Cerebellar cortex (tissue), 1 donor: ENCODE data around the gene CYFIP1.

ENCODE experiments used
- DNase-seq: peaks from one replicate; pipeline ENCODE4 v3.0.0-alpha.2; 2015; ENCODE audit warnings: low spot score

The CYFIP1 gene

DNA sequence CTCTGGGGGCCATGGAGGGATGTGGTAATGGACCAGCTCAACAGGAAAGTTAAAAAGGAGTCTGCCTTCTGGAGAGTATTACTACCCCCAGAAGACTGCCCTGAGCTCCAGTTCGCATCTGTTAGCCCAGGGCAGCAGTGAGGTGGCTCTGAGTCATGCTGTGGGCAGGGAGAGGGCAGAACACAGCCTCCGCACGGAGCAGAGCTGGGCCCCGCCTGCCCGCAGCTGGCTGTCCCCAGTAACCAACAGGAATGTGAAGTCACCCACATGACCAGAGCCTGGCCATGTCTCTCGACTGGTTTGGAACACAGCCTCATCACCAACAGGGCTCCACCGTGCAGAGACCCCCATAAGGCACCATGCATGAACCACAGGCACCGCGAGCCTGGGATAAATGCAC lies 62.1 kb downstream of the CYFIP1 start:
- no peak for DNase-seq

DNA sequence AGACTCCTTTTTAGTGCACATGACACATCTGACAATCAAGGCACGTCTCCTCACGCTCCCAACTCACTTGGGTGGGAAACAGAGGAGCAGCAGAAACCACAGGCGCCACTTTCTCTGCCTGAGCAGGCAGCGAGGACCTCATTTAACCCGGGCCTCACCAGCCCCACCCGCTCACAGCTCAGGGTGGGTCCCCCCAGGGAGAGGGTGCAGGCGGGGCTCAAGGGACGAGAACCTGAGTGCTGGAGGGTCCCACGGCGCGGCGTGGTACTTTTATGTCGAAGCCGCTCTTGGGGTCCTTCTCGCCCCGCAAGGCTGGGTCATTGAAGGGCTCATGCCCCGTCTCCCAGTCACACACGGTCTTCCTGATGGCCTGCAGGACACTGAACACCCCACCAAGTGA lies 62.6 kb downstream of the CYFIP1 start:
- no peak for DNase-seq

GRCh38 chr15:22916606-22917350 lies 63.4 kb downstream of the CYFIP1 start:
- DNase-seq: no peak

- DNase-seq: no peak
Measured at GRCh38 chr15:22915866-22916515, 64.2 kb downstream of the CYFIP1 start.

- no peak for DNase-seq
Measured at GRCh38 chr15:22913646-22914380, 66.4 kb downstream of the CYFIP1 start.

DNA sequence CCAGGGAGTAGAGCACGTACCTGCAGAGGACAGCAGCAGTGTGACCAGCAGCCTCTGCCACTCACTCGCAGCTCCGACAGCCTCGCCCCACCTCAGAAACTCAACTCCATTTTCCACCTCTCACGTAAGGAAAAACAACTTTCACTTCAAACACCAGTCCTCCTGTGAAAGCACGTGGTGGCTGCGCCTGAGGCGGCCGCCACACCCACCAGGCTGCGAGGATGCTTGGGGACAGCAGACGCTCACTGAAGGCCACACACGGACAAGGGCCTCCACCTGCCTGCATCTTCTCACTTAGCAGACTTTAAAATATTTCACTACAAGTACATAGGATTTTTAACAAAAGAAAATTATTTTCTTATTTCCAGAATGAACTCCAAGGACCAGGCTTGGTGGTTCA lies 67.9 kb downstream of the CYFIP1 start:
- DNase-seq: no peak

GRCh38 chr15:22911306-22911705 lies 68.9 kb downstream of the CYFIP1 start:
- DNase-seq: no peak

DNA sequence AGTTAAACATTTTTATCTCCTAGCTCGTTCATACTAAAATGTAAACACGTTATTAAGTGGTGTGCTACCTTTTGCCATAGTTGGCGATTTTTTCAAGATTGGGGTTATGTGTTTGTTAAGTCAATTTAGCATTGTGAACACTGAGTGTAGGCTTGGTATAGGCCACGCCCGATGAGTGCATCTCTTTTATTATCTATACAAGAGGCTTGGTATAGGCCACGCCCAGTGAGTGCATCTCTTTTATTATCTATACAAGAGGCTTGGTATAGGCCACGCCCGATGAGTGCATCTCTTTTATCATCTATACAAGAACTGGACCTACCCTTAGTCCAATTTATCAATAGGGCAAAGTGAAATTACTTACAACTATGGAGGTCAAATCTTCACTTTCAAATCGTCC lies 71.3 kb downstream of the CYFIP1 start:
- no peak for DNase-seq

GRCh38 chr15:22907161-22907950 lies 72.8 kb downstream of the CYFIP1 start:
- no peak for DNase-seq

- peak; percentile 86 for DNase-seq
Measured at GRCh38 chr15:22904736-22905135, 75.4 kb downstream of the CYFIP1 start.

GRCh38 chr15:22903961-22904534 lies 76.1 kb downstream of the CYFIP1 start:
- DNase-seq: peak; percentile 5

GRCh38 chr15:22903427-22903826 lies 76.7 kb downstream of the CYFIP1 start:
- DNase-seq: no peak

DNA sequence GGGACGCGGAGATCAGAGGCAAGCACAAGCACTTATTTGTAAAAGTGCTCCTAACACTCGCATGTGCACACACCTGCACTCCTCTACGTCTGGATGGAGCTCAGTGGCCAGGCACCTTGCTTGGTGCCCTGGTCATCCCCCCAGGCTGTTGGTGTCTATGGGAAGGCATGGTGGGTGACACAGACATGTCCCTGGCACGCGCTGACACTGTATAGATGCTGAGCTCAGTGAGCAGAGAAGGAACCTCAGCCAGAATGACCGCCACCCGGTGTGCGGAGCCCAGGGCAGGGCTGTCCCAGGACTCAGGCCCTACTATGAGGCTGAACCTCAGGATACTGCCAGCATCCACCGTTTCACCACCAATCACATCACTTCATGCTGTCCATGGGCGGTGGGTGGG lies 77.2 kb downstream of the CYFIP1 start:
- DNase-seq: no peak

DNA sequence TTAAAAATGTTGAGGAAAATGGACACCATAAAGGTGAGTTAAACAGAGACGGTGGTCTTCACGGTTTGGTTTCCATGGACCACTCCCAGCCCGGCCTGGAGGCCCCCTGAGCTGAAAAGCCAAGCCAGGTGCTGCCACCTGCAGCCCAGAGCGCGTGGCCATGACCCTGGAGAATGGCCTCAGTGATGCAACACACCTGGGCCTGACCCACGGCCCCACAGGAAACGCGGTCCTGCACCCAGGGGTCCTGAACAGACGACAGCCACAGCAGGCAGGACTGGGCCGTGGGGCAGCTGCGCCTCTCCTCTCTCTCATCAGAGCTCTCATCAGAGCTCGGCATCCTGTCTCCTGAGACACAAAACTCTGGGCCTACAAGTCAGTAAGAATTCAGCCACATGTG lies 77.6 kb downstream of the CYFIP1 start:
- no peak for DNase-seq

GRCh38 chr15:22902046-22902445 lies 78.1 kb downstream of the CYFIP1 start:
- DNase-seq: no peak

DNA sequence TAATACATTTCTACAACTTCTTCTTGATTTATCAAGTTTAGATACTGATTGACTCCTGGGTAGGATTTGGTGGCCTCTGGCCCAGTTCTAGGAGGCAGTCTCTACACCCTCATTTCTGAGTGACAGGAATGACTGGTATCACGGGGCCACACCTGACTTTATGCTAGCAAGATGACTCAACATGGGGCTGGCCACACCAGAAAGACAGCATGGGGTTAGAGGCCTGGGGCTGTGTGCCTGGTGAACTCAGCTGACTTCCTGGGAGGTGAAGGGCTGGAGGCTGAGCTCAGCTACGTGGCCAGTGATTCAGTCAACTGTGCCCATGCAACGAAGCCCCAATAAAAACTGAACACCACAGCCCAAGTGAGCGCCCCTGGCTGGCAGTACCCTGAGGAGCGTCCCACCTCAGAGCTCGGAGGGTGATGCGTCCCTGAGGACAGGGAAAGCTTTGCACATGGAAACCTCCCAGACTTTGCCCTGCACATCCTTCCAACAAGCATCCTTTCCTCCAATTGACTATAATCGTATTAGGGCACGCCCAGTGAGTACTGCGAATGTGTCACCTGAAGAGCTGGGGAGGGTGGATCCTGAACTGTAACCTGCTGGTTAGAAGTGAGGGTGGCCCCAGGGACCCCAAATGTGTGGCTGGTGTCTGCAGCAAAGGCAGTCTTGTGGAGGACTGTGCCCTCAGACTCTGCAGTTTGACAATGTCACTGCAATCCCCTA lies 84.5 kb downstream of the CYFIP1 start:
- DNase-seq: no peak

DNA sequence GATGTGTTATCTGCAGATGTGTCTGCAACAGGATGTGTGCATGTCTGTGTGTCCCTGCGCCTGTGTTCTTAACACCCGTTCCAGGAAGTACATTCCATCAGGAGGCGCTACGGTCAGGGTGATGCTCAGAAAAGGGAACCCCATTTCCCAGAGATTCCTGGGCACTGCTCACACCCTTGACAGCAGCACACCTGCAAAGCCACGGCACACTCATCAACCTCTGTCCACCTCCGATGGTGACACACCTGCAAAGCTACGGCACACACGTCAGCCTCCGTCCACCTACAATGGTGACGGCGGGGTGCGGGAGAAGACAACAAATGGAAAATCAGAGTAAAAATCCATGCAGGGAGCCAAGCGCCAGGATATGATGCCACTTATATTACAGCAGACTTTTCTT lies 86.3 kb downstream of the CYFIP1 start:
- DNase-seq: no peak

DNA sequence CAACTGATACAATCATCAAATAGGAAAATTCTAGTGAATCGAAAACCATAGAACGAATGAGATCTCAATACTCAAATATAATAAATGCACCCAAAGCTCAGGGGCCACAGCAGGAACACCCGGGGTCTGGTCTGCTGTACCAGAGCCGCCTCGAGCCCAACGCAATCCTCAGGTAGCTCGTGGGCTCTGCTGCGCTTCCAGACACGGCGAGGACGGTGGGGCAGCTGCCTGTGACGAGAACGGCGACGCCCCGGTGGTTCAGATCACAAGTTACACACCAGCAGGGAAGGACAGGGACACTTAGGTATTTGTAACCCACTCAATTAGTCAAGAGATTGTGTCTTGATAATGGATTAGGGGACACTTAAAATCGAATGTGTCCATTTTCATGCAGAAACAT lies 87.1 kb downstream of the CYFIP1 start:
- DNase-seq: no peak

DNA sequence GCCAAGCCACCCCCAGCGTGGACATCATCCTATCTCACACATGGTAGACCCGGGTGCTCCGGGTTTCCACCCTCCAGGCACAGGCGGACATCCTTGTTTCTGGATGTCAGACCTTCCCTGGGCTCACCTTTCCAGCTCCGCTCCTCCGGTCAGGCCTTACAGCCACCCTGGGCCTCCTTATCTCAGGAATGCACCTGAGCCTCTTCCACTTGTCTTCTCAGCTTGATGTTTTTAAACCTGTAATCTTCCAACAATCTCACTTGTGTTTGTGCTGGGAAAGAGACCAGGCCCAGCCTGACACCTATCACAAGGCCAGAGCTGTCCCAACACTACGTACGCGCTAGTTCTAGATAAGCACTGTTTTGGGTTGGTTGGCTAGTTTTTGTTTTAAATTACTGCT lies 87.8 kb downstream of the CYFIP1 start:
- no peak for DNase-seq

DNA sequence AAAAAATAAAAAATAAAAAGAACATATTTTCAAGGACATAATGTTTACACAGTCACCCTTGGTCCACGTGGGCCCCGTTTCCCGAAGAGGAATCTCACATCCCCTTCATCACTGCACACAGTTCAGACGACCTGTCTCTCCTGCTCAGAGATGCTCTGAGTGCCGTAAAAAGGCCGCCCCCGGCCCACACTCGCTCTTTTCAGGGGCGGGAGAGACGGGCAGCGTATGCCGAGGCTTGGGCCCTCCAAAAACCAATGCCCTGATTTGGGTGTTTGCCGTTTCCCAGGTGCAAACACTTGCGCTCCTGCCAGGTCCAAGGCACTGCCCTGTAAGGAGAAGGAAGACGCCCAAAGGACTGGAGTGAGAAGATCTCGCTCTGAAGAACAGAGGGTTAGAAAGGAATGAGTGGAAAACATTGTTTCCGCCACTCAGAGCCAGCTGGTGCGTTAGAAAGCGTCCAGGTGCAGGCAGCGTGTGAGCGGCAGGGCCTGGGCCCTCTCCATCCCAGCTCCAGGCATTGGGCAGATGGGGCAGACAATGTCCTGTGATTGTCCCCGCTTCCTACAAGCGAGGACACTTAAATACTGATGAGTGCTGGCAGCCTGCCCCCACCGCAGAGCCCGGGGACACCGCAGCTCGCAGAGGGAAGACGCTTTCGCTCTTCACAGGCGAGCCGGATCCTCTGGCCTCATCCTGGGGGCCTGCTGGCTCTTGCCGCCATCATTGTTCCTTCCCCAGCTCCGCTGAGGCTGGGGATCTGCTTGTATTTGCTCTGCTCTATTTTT lies 88.5 kb downstream of the CYFIP1 start:
- DNase-seq: no peak

DNA sequence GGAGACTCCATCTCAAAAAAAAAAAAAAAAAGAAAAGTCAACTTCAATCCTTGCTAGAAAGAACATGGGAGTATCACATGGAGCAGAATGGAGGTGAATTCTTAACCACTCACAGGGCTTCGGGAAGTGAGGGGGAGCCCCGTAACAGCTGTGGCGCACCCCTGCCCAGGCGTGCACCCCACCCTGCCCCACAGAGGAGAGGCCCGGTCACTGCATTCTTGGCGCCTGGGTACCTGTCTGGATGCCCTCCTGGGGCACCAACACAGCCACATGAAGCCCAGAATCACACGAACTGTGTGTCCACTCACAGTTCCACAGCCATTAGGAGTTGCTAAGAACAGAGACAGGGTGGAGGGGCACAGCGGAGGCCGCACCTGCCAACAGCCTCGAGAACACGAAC lies 89.9 kb downstream of the CYFIP1 start:
- DNase-seq: no peak
